Neuronal stem cell (in vitro differentiated cells): ENCODE data around the gene RXYLT1. TPM values are rescaled to one million over a fixed set of nuclear protein-coding genes. Genes with fewer than 3 reads are reported as not detected.

Experiments
- small RNA-seq: library from polyadenylated mRNA; stranded (forward); fragments of <200 nt; extraction: miRNeasy Mini kit (QIAGEN cat#:217004); gene quantifications from one replicate; pipeline ENCODE3, GENCODE V24; 2013; ENCODE audit not compliant: insufficient read depth

Gene RXYLT1

Small RNAs within 50 kb of the gene (small RNA-seq; reads per million reads assigned to genes)
- not detected for gene AC084357.1
